Brain microvascular endothelial cell (primary cell): Measurements from ENCODE around the gene LIMA1.

ENCODE experiments used
- DNase-seq: peaks from one replicate; pipeline ENCODE4 v3.0.0-alpha.2; 2020
- H3K27ac ChIP-seq: fragments of 250-450 bp; sonication (Bioruptor Pico); 2 replicates; pipeline ENCODE4 v1.5.1; 2020; ENCODE audit warnings: mild to moderate bottlenecking, moderate library complexity
- H3K27me3 ChIP-seq: fragments of 250-450 bp; sonication (Bioruptor Pico); replicated peaks from 2 replicates; pipeline ENCODE4 v1.5.1; 2020; ENCODE audit warnings: mild to moderate bottlenecking
- H3K36me3 ChIP-seq: fragments of 250-450 bp; sonication (Bioruptor Pico); replicated peaks from 2 replicates; pipeline ENCODE4 v1.5.1; 2020; ENCODE audit warnings: mild to moderate bottlenecking
- H3K4me3 ChIP-seq: 2 replicates; pipeline ENCODE4 v1.5.1; 2011; ENCODE audit warnings: low read depth, mild to moderate bottlenecking, control low read depth, low read length, moderate library complexity
- in situ Hi-C: cut with HindIII; loops from 2 replicates; pipeline ENCODE4 v1.10.0; 2017; ENCODE audit warnings: low sequenced_read_pairs, low pct_ligation_motif_present
- TF ChIP-seq, protein P1 (sequence below): IDR thresholded peaks from 2 replicates; pipeline ENCODE4 v1.5.1; 2011; ENCODE audit warnings: low read depth, mild to moderate bottlenecking, moderate library complexity, low read length, control low read depth, inconsistent platforms; ENCODE audit errors: missing control alignments

The LIMA1 gene

DNA sequence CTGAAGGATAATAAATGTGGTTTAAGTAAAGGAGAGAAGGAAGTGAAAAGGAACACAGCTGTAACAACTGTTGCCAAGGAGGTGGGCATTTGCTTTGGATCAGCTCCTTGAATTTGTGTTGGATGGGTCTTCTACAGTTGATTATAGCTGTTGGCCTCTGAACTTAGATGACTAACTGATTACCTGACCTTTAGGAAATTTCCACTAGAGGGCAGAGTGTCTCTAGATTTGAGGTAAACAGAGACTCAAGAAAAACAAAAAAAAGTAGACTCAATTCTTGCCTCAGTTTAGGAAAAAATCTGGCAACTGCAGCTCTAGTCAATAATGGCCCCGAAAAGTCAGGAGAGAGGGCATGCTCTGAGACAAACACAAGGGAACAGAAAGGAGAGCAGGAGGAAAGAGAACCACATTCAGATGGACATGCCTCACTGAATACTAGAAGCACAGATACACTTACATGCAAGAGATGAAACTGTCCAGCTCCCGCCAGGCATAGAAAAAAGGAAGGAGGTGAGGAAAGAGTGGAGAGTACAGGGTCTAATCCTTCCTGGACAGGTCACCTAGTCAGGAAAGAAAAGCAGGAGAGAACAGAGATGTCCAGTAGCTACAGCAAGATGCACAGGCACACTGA is 150.7 kb downstream of the LIMA1 start:
- Histone ChIP-seq H3K27ac (no peak overlapping the region), H3K27me3 (no peaks in the 10 kb centered on the region), H3K4me3 (no peak overlapping the region), H3K36me3 (peaks cover 62% of the 10 kb centered on the region)
- in situ Hi-C loops: no loop called here
- DNase-seq: no peak
- TF ChIP-seq, protein P1, sequence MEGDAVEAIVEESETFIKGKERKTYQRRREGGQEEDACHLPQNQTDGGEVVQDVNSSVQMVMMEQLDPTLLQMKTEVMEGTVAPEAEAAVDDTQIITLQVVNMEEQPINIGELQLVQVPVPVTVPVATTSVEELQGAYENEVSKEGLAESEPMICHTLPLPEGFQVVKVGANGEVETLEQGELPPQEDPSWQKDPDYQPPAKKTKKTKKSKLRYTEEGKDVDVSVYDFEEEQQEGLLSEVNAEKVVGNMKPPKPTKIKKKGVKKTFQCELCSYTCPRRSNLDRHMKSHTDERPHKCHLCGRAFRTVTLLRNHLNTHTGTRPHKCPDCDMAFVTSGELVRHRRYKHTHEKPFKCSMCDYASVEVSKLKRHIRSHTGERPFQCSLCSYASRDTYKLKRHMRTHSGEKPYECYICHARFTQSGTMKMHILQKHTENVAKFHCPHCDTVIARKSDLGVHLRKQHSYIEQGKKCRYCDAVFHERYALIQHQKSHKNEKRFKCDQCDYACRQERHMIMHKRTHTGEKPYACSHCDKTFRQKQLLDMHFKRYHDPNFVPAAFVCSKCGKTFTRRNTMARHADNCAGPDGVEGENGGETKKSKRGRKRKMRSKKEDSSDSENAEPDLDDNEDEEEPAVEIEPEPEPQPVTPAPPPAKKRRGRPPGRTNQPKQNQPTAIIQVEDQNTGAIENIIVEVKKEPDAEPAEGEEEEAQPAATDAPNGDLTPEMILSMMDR: peak; percentile 32

DNA sequence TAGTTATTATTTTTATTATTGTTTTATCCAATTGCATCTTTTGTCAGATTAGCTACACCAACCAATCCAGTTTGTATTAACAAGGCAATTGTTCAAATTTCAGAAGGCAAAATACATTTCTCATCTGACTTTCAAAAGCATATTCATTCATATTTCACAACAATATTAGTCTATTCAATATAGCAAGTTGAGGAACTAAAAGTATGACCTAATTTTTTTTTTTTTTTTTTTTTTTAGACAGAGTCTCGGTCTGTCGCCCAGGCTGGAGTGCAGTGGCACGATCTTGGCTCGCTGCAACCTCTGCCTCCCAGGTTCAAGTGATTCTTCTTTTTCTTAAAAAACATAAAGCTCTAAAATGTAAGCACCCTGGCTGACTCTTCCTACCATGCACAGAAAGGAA is 154.0 kb downstream of the LIMA1 start:
- Histone ChIP-seq H3K27ac (no peak overlapping the region), H3K36me3 (peaks cover 48% of the 10 kb centered on the region), H3K27me3 (no peaks in the 10 kb centered on the region), H3K4me3 (no peak overlapping the region)
- TF ChIP-seq, protein P1: no peak
- no peak for DNase-seq
- in situ Hi-C loops: no loop called here

DNA sequence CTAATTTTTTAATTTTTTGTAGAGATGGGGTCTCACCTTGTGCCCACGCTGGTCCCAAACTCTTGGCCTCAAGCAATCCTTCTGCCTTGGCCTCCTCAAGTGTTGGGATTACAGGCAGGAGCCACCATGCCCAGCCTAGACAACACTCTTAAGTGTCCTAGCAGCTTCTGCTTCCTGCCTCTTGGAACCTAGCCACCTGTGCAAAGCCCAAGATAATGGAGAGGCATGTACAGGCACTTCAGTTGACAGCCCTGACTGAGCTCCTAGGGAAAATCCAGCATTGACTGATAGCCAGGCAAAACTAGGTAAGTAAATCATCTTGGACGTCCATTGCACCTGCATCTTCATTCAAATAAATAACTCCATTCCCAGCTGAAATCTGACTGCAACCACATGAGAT is 155.8 kb downstream of the LIMA1 start:
- no peak for DNase-seq
- TF ChIP-seq, protein P1: no peak
- H3K27ac ChIP-seq: no peak overlapping the region
- in situ Hi-C loops: no loop called here
- no peak overlapping the region for H3K4me3 ChIP-seq
- H3K27me3 ChIP-seq: no peaks in the 10 kb centered on the region
- H3K36me3 ChIP-seq: peaks cover 39% of the 10 kb centered on the region
